GM21526 (cell line): ENCODE measurements around the gene KIF1A.

ENCODE experiments used
- ATAC-seq: cut with Tn5 transposase; IDR thresholded peaks from one replicate; pipeline ENCODE4 v1.9.1; 2021; ENCODE audit warnings: moderate library complexity; ENCODE audit not compliant: unreplicated experiment, low FRiP score

Gene KIF1A

GRCh38 chr2:240768216-240768615 is 51.8 kb downstream of the KIF1A start:
- no peak for ATAC-seq

GRCh38 chr2:240767341-240767740 is 52.7 kb downstream of the KIF1A start:
- ATAC-seq = no peak

GRCh38 chr2:240766072-240766471 is 53.9 kb downstream of the KIF1A start:
- no peak for ATAC-seq

- no peak for ATAC-seq
These were observed 55.0 kb downstream of the KIF1A start for GRCh38 chr2:240765007-240765406.

GRCh38 chr2:240764605-240765004 is 55.4 kb downstream of the KIF1A start:
- ATAC-seq = no peak

GRCh38 chr2:240762971-240763370 is 57.0 kb downstream of the KIF1A start:
- ATAC-seq = no peak

GRCh38 chr2:240762249-240762648 is 57.8 kb downstream of the KIF1A start:
- no peak for ATAC-seq

- ATAC-seq = no peak
These were observed 59.3 kb downstream of the KIF1A start for GRCh38 chr2:240760576-240761246.

- no peak for ATAC-seq
These were observed 59.9 kb downstream of the KIF1A start for GRCh38 chr2:240760121-240760520.

GRCh38 chr2:240759459-240759858 is 60.6 kb downstream of the KIF1A start:
- no peak for ATAC-seq

- ATAC-seq = no peak
These were observed 62.9 kb downstream of the KIF1A start for GRCh38 chr2:240757086-240757614.

GRCh38 chr2:240752209-240752608 is 67.8 kb downstream of the KIF1A start:
- no peak for ATAC-seq

- ATAC-seq = no peak
These were observed 69.6 kb downstream of the KIF1A start for GRCh38 chr2:240750409-240750808.

- no peak for ATAC-seq
These were observed 70.5 kb downstream of the KIF1A start for GRCh38 chr2:240749516-240749915.

- ATAC-seq = no peak
These were observed 72.8 kb downstream of the KIF1A start for GRCh38 chr2:240747256-240747655.

- no peak for ATAC-seq
These were observed 73.3 kb downstream of the KIF1A start for GRCh38 chr2:240746671-240747070.

GRCh38 chr2:240745962-240746361 is 74.1 kb downstream of the KIF1A start:
- ATAC-seq = no peak

- no peak for ATAC-seq
These were observed 74.6 kb downstream of the KIF1A start for GRCh38 chr2:240745456-240745855.

- no peak for ATAC-seq
These were observed 77.4 kb downstream of the KIF1A start for GRCh38 chr2:240742602-240743095.

GRCh38 chr2:240741091-240741490 is 78.9 kb downstream of the KIF1A start:
- ATAC-seq = no peak

GRCh38 chr2:240739797-240740196 is 80.2 kb downstream of the KIF1A start:
- no peak for ATAC-seq

GRCh38 chr2:240737958-240738357 is 82.1 kb downstream of the KIF1A start:
- no peak for ATAC-seq
